Neutrophil (primary cell): ENCODE data around the gene DIP2A.
A peak's percentile ranks its signal among the peaks of the same experiment; 100 is the strongest.

Experiments used
- H3K27ac ChIP-seq: fragments of 200-600 bp; sonication (generic); 2 replicates; pipeline ENCODE4 v1.5.1; 2016; ENCODE audit warnings: mild to moderate bottlenecking, moderate library complexity
- H3K27me3 ChIP-seq: fragments of 200-600 bp; sonication (generic); 2 replicates; pipeline ENCODE4 v1.6.0; 2016; ENCODE audit warnings: mild to moderate bottlenecking
- H3K36me3 ChIP-seq: fragments of 200-600 bp; sonication (generic); 2 replicates; pipeline ENCODE4 v1.5.1; 2017
- H3K4me1 ChIP-seq, 2 experiments: fragments of 200-600 bp in 1 of 2; sonication (generic) in 1 of 2; 1 replicate in 1 of 2; 2 replicates in 1 of 2; pipeline versions ENCODE4 v1.5.1 to v1.6.1; 2013 to 2016; ENCODE audit warnings: low read depth in 1 of 2, low read length in 1 of 2, mild to moderate bottlenecking in 1 of 2, moderate library complexity in 1 of 2; ENCODE audit not compliant: control insufficient read depth in 1 of 2, insufficient read depth in 1 of 2
- H3K4me3 ChIP-seq, 2 experiments: fragments of 200-600 bp in 1 of 2; sonication (generic) in 1 of 2; 1 replicate in 1 of 2; 2 replicates in 1 of 2; pipeline ENCODE4 v1.5.1; 2013 to 2016; ENCODE audit warnings: low read depth in 1 of 2, low read length in 1 of 2, mild to moderate bottlenecking in 1 of 2, moderate library complexity in 1 of 2
- H3K9me3 ChIP-seq: fragments of 200-600 bp; sonication (generic); 2 replicates; pipeline ENCODE4 v1.5.1; 2016
- CTCF ChIP-seq: fragments of 200-600 bp; sonication (generic); IDR thresholded peaks from 2 replicates; pipeline ENCODE4 v1.5.1; 2016; ENCODE audit warnings: antibody characterized with exemption

DIP2A gene

DNA sequence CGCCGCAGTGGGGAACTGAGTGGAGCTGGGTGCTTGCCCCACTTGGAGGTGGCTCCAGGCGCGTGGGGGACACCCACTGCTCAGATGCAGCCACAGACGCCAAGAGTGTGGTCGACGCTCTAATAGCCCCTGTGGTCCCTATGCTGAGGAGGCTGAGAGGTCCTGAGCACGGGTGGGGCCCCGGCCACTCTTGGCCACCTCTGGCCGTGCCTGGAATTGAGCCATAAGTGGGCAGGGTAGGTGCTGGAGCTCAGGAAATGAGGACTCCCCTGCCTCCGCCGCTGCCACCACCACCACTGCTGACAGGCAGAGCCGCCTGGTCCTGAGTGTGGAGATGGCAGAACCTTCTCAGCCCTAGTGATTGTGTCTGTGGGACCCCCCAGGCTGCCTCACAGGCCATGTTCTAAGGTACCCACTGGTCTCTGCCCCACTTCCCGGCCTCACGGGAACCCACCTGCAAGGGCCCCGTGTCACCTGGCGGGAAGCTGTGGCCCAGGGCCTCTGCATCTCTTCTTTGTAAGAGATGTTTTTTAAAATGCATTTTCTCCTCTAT, 34.6 kb upstream of the DIP2A start:
- Histone ChIP-seq H3K4me1 (peaks cover 4% of the 10 kb centered on the region in 2 experiments), H3K9me3 (no peaks in the 10 kb centered on the region), H3K27ac (peak overlapping the region; percentile 36), H3K4me3 (no peak overlapping the region), H3K36me3 (peaks cover 65% of the 10 kb centered on the region), H3K27me3 (no peaks in the 10 kb centered on the region)
- no peak for TF ChIP-seq CTCF

- Histone ChIP-seq H3K4me3 (no peak overlapping the region), H3K36me3 (peaks cover 63% of the 10 kb centered on the region), H3K27me3 (no peaks in the 10 kb centered on the region), H3K4me1 (peaks cover 4% of the 10 kb centered on the region in 2 experiments), H3K27ac (no peak overlapping the region), H3K9me3 (no peaks in the 10 kb centered on the region)
- no peak for TF ChIP-seq CTCF
Observed at GRCh38 chr21:46424621-46425020, 34.1 kb upstream of the DIP2A start.

- H3K4me1 ChIP-seq = peaks cover 4% of the 10 kb centered on the region in 2 experiments
- H3K27me3 ChIP-seq = no peaks in the 10 kb centered on the region
- no peak overlapping the region for H3K27ac ChIP-seq
- no peak for TF ChIP-seq CTCF
- no peaks in the 10 kb centered on the region for H3K9me3 ChIP-seq
- no peak overlapping the region for H3K4me3 ChIP-seq
- H3K36me3 ChIP-seq = peaks cover 64% of the 10 kb centered on the region
Observed at GRCh38 chr21:46425041-46425440, 33.6 kb upstream of the DIP2A start.

DNA sequence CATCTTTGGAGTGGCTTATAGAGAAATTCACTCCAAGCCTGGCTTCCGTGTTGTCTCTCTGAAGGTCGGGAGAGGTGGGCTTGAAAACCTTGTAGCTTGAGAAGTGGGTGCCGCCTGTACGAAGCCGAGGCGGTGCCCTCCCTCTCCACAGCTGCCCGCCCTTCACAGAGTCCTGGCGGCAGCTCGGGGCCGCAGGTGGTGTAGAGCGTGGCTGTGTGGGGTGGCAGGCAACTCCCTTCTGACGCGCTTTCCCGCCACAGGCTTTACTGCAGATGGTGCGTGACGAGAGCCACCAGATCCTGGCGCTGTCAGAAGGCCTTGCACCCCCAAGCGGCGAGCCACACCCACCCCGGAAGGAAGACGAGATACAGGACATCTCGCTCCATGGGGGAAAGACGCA, 33.1 kb upstream of the DIP2A start:
- peaks cover 68% of the 10 kb centered on the region for H3K36me3 ChIP-seq
- no peaks in the 10 kb centered on the region for H3K9me3 ChIP-seq
- TF ChIP-seq CTCF = no peak
- no peak overlapping the region for H3K4me3 ChIP-seq
- H3K27ac ChIP-seq = no peak overlapping the region
- no peaks in the 10 kb centered on the region for H3K27me3 ChIP-seq
- H3K4me1 ChIP-seq = peaks cover 4% of the 10 kb centered on the region in 2 experiments

DNA sequence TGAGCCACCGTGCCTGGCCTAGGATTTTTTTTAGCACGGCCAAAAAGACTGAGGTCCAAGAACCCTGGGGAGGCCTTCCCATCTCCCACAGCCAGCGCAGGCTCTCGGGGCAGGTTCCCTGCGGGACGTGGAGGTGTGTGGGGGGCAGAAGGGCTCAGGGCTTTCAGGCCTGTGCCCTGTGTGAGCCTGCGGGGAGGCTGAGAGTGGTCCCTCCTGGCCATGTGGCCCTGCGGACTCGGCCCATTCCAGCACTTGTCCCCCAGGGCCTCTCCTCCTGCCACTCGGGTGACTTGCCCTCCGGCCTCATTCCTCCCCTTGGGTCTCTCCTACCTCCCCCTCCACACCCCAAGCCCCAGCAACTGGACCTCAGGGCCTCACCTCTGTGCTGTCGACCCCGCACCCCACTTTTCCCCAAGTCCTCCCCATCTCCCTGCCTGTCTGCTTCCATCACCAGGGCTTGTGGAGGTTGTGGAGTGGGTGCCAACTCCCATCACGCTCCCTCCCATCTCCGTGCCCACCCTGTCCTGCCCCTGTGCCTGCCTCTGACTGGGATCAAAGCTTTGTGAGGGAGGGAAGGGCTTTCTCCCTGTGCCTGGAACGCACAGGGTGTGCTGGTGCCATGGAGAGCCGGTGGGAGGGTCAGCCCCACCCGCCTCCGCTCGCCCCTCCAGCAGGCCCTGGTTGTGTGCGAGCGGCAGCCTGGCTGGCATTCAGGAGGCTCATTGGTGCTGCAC, 32.2 kb upstream of the DIP2A start:
- TF ChIP-seq CTCF = no peak
- Histone ChIP-seq H3K27me3 (no peaks in the 10 kb centered on the region), H3K36me3 (peaks cover 68% of the 10 kb centered on the region), H3K27ac (no peak overlapping the region), H3K4me1 (peaks cover 4% of the 10 kb centered on the region in 2 experiments), H3K9me3 (no peaks in the 10 kb centered on the region), H3K4me3 (no peak overlapping the region)
